Measurements from ENCODE around the gene MYO1D. TPM values are rescaled to one million over a fixed set of nuclear protein-coding genes. Genes with fewer than 3 reads are reported as not detected.

The MYO1D gene
- total and polyA plus RNA-seq, 5 experiments from 2014 or later, result 1.3 to 9.7 (median 3.1) TPM

DNA sequence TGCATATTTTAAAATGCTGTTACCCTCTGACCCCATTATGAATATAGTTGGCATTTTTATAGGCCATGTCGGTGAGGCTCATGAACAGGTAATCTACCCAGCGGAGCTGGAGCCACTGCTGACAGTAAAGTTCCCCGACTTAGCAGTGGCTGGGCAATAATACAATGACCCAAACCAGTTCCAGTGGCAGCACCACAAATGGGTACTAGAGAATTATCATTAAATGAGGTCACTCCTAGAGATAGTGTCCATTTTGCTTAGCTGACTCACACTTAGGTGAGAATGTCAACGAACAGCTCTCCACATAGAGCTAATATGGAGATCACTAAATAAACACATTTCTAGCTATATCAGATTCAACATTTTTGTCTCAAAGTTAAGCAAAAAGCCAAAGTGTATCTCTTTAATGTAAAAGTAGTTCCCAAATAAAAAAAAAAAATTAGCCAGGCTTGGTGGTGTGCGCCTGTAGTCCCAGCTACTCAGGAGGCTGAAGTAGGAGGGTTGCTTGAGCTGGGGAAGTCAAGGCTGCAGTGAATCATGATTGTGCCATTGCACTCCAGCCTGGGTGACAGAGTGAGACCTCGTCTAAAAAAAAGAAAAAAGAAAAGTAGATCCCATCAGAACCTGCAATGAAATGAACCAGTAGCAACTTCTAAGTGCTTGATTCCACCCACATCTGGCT is 7.4 kb downstream of the MYO1D start:
- ATAC-seq, result no peak
- no peak overlapping the region for H3K27ac Mint-ChIP-seq
- DNase-seq, result no peak
- no peaks in the 10 kb centered on the region for H3K9me3 Mint-ChIP-seq
- peaks cover 2 to 18% (median 7%) of the 10 kb centered on the region in 5 donors for H3K27me3 Mint-ChIP-seq
- POLR2A ChIA-PET, result no interaction called here
- H3K4me3 Mint-ChIP-seq, result no peak overlapping the region
- H3K36me3 Mint-ChIP-seq, result no peaks in the 10 kb centered on the region
- H3K4me1 Mint-ChIP-seq, result no peaks in the 10 kb centered on the region

GRCh38 chr17:32865141-32865540 is 11.8 kb downstream of the MYO1D start:
- H3K36me3 Mint-ChIP-seq, result no peaks in the 10 kb centered on the region
- H3K4me3 Mint-ChIP-seq, result no peak overlapping the region
- no peak overlapping the region for H3K27ac Mint-ChIP-seq
- ATAC-seq, result no peak
- DNase-seq, result no peak
- POLR2A ChIA-PET, result no interaction called here
- H3K27me3 Mint-ChIP-seq, result peaks cover 5 to 32% (median 14%) of the 10 kb centered on the region in 5 donors
- H3K9me3 Mint-ChIP-seq, result no peaks in the 10 kb centered on the region
- no peaks in the 10 kb centered on the region for H3K4me1 Mint-ChIP-seq

GRCh38 chr17:32863559-32863958 is 13.4 kb downstream of the MYO1D start:
- Mint-ChIP-seq H3K36me3 (no peaks in the 10 kb centered on the region), H3K27ac (no peak overlapping the region), H3K9me3 (no peaks in the 10 kb centered on the region), H3K4me1 (no peaks in the 10 kb centered on the region), H3K4me3 (no peak overlapping the region), H3K27me3 (peaks cover 8 to 41% (median 14%) of the 10 kb centered on the region in 5 donors)
- POLR2A ChIA-PET, result no interaction called here
- ATAC-seq (no peak), DNase-seq (no peak)

- no peak overlapping the region for H3K4me3 Mint-ChIP-seq
- POLR2A ChIA-PET, result no interaction called here
- H3K27ac Mint-ChIP-seq, result no peak overlapping the region
- ATAC-seq (no peak), DNase-seq (no peak)
- peaks cover 8 to 41% (median 14%) of the 10 kb centered on the region in 5 donors for H3K27me3 Mint-ChIP-seq
- no peaks in the 10 kb centered on the region for H3K9me3 Mint-ChIP-seq
- no peaks in the 10 kb centered on the region for H3K4me1 Mint-ChIP-seq
- H3K36me3 Mint-ChIP-seq, result no peaks in the 10 kb centered on the region
These were observed 14.0 kb downstream of the MYO1D start for GRCh38 chr17:32862940-32863339.

GRCh38 chr17:32861981-32862380 is 14.9 kb downstream of the MYO1D start:
- H3K36me3 Mint-ChIP-seq, result no peaks in the 10 kb centered on the region
- DNase-seq (no peak), ATAC-seq (no peak)
- peaks cover 9 to 41% (median 14%) of the 10 kb centered on the region in 5 donors for H3K27me3 Mint-ChIP-seq
- POLR2A ChIA-PET, result no interaction called here
- no peaks in the 10 kb centered on the region for H3K4me1 Mint-ChIP-seq
- no peak overlapping the region for H3K27ac Mint-ChIP-seq
- no peaks in the 10 kb centered on the region for H3K9me3 Mint-ChIP-seq
- H3K4me3 Mint-ChIP-seq, result no peak overlapping the region

GRCh38 chr17:32859857-32860525 is 16.9 kb downstream of the MYO1D start:
- POLR2A ChIA-PET, result no interaction called here
- Mint-ChIP-seq H3K9me3 (no peaks in the 10 kb centered on the region), H3K27ac (no peak overlapping the region), H3K4me1 (no peaks in the 10 kb centered on the region), H3K27me3 (peaks cover 5 to 23% (median 8%) of the 10 kb centered on the region in 5 donors), H3K4me3 (no peak overlapping the region), H3K36me3 (no peaks in the 10 kb centered on the region)
- no peak for DNase-seq
- no peak for ATAC-seq

- POLR2A ChIA-PET, result no interaction called here
- Mint-ChIP-seq H3K36me3 (no peaks in the 10 kb centered on the region), H3K27ac (no peak overlapping the region), H3K27me3 (peaks cover 12 to 19% (median 13%) of the 10 kb centered on the region in 5 donors), H3K4me3 (no peak overlapping the region), H3K4me1 (peaks cover 0 to 4% (median 0%) of the 10 kb centered on the region in 4 donors), H3K9me3 (no peaks in the 10 kb centered on the region)
- no peak for ATAC-seq
- no peak for DNase-seq
These were observed 21.3 kb downstream of the MYO1D start for GRCh38 chr17:32855620-32856019.

DNA sequence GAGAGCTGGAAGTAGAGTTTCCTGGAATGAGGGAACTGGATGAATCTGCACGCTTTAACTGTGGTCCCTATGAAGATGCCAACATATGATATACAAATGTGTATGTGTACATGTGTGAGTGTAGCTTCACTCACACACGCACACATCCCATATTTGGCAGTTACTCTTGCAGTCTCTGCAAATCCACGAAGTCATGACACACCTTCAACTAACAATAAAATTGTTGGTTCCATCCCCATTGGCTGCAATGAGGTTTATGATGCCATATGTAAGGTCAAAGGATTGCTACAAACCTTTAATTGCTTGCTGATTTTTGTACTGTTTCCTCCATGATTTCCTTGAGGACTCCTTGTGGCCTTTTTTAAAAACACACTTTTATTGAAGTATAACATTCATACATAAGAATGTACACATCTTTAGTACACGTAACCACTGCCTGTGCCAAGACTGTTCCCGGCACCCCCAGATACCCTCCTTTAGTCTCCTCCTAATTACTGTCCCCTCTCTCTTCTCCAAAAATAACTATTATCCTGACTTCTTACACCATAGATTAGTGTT is 22.0 kb downstream of the MYO1D start:
- no peak overlapping the region for H3K4me3 Mint-ChIP-seq
- H3K9me3 Mint-ChIP-seq, result no peaks in the 10 kb centered on the region
- DNase-seq, result no peak
- POLR2A ChIA-PET, result no interaction called here
- no peaks in the 10 kb centered on the region for H3K36me3 Mint-ChIP-seq
- no peak for ATAC-seq
- H3K27ac Mint-ChIP-seq, result no peak overlapping the region
- H3K27me3 Mint-ChIP-seq, result peaks cover 11 to 19% (median 12%) of the 10 kb centered on the region in 5 donors
- H3K4me1 Mint-ChIP-seq, result peaks cover 0 to 4% (median 0%) of the 10 kb centered on the region in 4 donors

DNA sequence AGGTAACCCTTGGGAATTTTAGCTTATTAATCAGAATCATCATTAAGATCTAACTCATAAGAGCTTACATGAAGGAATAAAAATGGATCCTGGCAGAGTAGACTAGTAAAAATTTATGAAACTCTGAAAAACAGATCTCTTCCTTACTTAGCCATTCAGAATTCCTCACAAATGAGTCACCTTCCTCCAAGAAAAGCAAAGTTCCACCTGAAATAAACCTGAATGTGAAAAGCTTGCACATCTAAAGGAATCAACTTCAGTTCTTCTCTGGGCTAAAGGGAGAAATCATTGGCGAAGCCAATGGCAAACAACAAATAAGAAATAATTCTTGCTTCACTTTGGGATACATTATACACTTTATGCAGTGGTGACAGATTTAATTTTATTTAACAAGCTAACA is 22.7 kb downstream of the MYO1D start:
- no peak for DNase-seq
- POLR2A ChIA-PET, result no interaction called here
- Mint-ChIP-seq H3K9me3 (no peaks in the 10 kb centered on the region), H3K4me3 (no peak overlapping the region), H3K27me3 (peaks cover 10 to 16% (median 12%) of the 10 kb centered on the region in 5 donors), H3K36me3 (no peaks in the 10 kb centered on the region), H3K4me1 (peaks cover 0 to 4% (median 0%) of the 10 kb centered on the region in 4 donors), H3K27ac (no peak overlapping the region)
- ATAC-seq, result no peak

DNA sequence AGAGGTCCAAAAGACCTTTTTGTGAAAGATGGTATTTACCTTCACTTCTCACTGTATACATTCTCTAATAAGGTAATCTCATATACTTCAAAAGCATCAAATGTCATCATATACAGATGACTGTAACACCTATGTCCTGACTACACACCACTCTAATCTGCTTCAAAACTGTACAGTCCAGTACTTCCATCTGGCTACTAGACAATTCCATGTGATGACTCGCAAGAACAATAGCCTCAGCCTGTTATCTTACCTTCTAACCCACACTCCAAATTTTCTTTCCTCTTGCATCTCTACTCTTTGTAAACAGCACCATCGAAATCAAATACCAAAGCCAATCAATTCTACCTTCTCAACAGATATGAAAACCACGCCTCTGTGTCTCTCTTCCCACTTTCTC is 24.1 kb downstream of the MYO1D start:
- POLR2A ChIA-PET, result no interaction called here
- peaks cover 10 to 16% (median 14%) of the 10 kb centered on the region in 5 donors for H3K27me3 Mint-ChIP-seq
- no peaks in the 10 kb centered on the region for H3K36me3 Mint-ChIP-seq
- ATAC-seq, result no peak
- H3K9me3 Mint-ChIP-seq, result no peaks in the 10 kb centered on the region
- H3K4me1 Mint-ChIP-seq, result peaks cover 0 to 4% (median 0%) of the 10 kb centered on the region in 4 donors
- no peak overlapping the region for H3K27ac Mint-ChIP-seq
- H3K4me3 Mint-ChIP-seq, result no peak overlapping the region
- DNase-seq, result no peak

- Mint-ChIP-seq H3K4me3 (no peak overlapping the region), H3K27me3 (peaks cover 9 to 15% (median 12%) of the 10 kb centered on the region in 5 donors), H3K9me3 (no peaks in the 10 kb centered on the region), H3K4me1 (peaks cover 0 to 4% (median 0%) of the 10 kb centered on the region in 4 donors), H3K27ac (no peak overlapping the region), H3K36me3 (no peaks in the 10 kb centered on the region)
- DNase-seq, result no peak
- POLR2A ChIA-PET, result no interaction called here
- no peak for ATAC-seq
These were observed 27.0 kb downstream of the MYO1D start for GRCh38 chr17:32849879-32850278.

DNA sequence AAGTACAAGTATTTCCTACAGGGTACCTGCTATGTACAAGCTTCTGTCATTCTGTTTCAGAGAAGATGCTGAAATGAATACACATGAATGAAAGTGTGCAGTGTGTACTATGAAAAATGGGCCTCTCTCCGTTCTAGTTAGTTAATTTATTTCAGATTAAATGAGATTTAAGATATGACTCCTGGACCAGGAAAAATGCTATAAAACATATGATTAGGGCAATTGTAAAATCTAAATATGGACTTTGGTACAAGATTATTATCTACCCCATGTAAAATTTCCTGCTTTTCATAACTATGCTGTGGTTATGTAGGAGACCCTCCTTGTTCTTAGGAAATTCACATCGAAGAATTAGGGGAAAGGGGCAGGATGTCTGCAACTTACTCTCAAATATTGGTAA is 28.9 kb downstream of the MYO1D start:
- Mint-ChIP-seq H3K4me1 (peaks cover 0 to 4% (median 0%) of the 10 kb centered on the region in 4 donors), H3K27ac (no peak overlapping the region), H3K27me3 (peaks cover 8 to 15% (median 10%) of the 10 kb centered on the region in 5 donors), H3K36me3 (no peaks in the 10 kb centered on the region), H3K4me3 (no peak overlapping the region), H3K9me3 (no peaks in the 10 kb centered on the region)
- POLR2A ChIA-PET, result no interaction called here
- ATAC-seq, result no peak
- no peak for DNase-seq

- POLR2A ChIA-PET, result no interaction called here
- ATAC-seq, result no peak
- H3K4me3 Mint-ChIP-seq, result no peak overlapping the region
These were observed 30.8 kb downstream of the MYO1D start for GRCh38 chr17:32846143-32846542.

More at GRCh38 chr17:32846143-32846542, 30.8 kb downstream of the MYO1D start:
- Mint-ChIP-seq H3K4me1 (peaks cover 0 to 1% (median 0%) of the 10 kb centered on the region in 4 donors), H3K36me3 (no peaks in the 10 kb centered on the region), H3K9me3 (no peaks in the 10 kb centered on the region), H3K27me3 (peaks cover 5 to 22% (median 8%) of the 10 kb centered on the region in 5 donors), H3K27ac (no peak overlapping the region)
- no peak for DNase-seq

Measured in naive thymus-derived CD8-positive, alpha-beta T cell (primary cell).